ENCODE measurements around the gene UTP18.

DNA sequence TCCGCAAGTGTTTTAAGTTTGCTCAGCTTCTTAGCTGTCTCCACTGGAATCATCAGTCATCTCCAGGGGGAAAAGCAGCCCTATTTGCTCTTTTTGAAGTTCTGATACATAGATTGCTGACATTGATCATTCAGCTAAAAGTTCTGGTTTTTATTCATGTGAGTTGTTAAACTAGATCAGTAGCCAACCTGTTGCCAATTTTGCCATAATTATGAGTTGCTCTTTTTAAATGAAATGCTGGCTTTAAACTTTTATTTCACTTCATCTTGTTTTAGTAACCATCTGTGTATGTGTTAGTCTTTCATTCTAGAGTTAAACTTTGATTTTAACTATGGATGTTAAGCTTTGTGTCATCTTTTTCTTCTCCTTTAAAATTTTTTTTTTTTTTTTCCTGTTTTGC lies 12.5 kb downstream of the UTP18 start:
- TF ChIP-seq POLR2AphosphoS5 (IDR thresholded peaks at IDR 0.05; ENCODE audit: low read length) (no peak), CTCF (IDR thresholded peaks at IDR 0.05 in 2 of 3, conservative IDR thresholded peaks at IDR 0.05 in 1 of 3; ENCODE audit: control insufficient read depth in 2 of 3, extremely low read depth in 1 of 3, insufficient read depth in 1 of 3, low read depth in 3 of 3, low read length in 3 of 3) (no peak)
- TF ChIP-seq, protein P1, sequence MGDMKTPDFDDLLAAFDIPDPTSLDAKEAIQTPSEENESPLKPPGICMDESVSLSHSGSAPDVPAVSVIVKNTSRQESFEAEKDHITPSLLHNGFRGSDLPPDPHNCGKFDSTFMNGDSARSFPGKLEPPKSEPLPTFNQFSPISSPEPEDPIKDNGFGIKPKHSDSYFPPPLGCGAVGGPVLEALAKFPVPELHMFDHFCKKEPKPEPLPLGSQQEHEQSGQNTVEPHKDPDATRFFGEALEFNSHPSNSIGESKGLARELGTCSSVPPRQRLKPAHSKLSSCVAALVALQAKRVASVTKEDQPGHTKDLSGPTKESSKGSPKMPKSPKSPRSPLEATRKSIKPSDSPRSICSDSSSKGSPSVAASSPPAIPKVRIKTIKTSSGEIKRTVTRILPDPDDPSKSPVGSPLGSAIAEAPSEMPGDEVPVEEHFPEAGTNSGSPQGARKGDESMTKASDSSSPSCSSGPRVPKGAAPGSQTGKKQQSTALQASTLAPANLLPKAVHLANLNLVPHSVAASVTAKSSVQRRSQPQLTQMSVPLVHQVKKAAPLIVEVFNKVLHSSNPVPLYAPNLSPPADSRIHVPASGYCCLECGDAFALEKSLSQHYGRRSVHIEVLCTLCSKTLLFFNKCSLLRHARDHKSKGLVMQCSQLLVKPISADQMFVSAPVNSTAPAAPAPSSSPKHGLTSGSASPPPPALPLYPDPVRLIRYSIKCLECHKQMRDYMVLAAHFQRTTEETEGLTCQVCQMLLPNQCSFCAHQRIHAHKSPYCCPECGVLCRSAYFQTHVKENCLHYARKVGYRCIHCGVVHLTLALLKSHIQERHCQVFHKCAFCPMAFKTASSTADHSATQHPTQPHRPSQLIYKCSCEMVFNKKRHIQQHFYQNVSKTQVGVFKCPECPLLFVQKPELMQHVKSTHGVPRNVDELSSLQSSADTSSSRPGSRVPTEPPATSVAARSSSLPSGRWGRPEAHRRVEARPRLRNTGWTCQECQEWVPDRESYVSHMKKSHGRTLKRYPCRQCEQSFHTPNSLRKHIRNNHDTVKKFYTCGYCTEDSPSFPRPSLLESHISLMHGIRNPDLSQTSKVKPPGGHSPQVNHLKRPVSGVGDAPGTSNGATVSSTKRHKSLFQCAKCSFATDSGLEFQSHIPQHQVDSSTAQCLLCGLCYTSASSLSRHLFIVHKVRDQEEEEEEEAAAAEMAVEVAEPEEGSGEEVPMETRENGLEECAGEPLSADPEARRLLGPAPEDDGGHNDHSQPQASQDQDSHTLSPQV (IDR thresholded peaks at IDR 0.05) = no peak

All from GM12878 (cell line).